Cardiac fibroblast (primary cell): ENCODE data around the gene SGIP1.

Experiments used
- DNase-seq, 2 donors: peaks; one replicate each; pipeline versions ENCODE4 v3.0.0 to v3.0.0-alpha.2; 2010; ENCODE audit warnings: low read depth in 2 of 2
- H3K4me3 ChIP-seq, 2 donors: replicated peaks in 1 of 2; 1 replicate in 1 of 2; 2 replicates in 1 of 2; pipeline ENCODE4 v1.5.1; 2011; ENCODE audit warnings: low read depth in 2 of 2, low read length in 2 of 2, mild to moderate bottlenecking in 2 of 2, moderate library complexity in 1 of 2
- CTCF ChIP-seq: IDR thresholded peaks from one replicate; pipeline ENCODE4 v1.5.1; 2011; ENCODE audit warnings: low read depth, mild to moderate bottlenecking, low read length, inconsistent platforms

SGIP1 gene

GRCh38 chr1:66768965-66769364 is 235.0 kb downstream of the SGIP1 start:
- DNase-seq: no peak
- no peak for TF ChIP-seq CTCF
- no peak overlapping the region for H3K4me3 ChIP-seq

- H3K4me3 ChIP-seq: peak overlapping the region in 1 of 2 donors; percentile 9
- DNase-seq: peak in 1 of 2 donors; percentile 37
- no peak for TF ChIP-seq CTCF
Measured at GRCh38 chr1:66769512-66770229, 235.7 kb downstream of the SGIP1 start.

- no peak overlapping the region for H3K4me3 ChIP-seq
- TF ChIP-seq CTCF: no peak
- DNase-seq: no peak
Measured at GRCh38 chr1:66770240-66770639, 236.3 kb downstream of the SGIP1 start.

GRCh38 chr1:66770694-66771093 is 236.7 kb downstream of the SGIP1 start:
- no peak for DNase-seq
- TF ChIP-seq CTCF: no peak

GRCh38 chr1:66773227-66773626 is 239.3 kb downstream of the SGIP1 start:
- no peak for DNase-seq
- no peak for TF ChIP-seq CTCF
- no peak overlapping the region for H3K4me3 ChIP-seq

More at GRCh38 chr1:66770694-66771093, 236.7 kb downstream of the SGIP1 start:
- H3K4me3 ChIP-seq: no peak overlapping the region

- H3K4me3 ChIP-seq: no peak overlapping the region
- DNase-seq: no peak
- TF ChIP-seq CTCF: no peak
Measured at GRCh38 chr1:66774438-66774837, 240.5 kb downstream of the SGIP1 start.

GRCh38 chr1:66775646-66776045 is 241.7 kb downstream of the SGIP1 start:
- DNase-seq: no peak
- H3K4me3 ChIP-seq: no peak overlapping the region
- TF ChIP-seq CTCF: no peak
